ENCODE results near the gene MRPL33. TPM values are rescaled to one million over a fixed set of nuclear protein-coding genes. Genes with fewer than 3 reads are reported as not detected.

The MRPL33 gene
- total and polyA plus RNA-seq, 2 of the 13 experiments (the other 11 are each of a cell fraction or from before 2014, with no cell fraction given) = 69.7 to 218 TPM

GRCh38 chr2:27738349-27739057 lies 33.0 kb upstream of the MRPL33 start (continued):
- TF ChIP-seq, protein P1, sequence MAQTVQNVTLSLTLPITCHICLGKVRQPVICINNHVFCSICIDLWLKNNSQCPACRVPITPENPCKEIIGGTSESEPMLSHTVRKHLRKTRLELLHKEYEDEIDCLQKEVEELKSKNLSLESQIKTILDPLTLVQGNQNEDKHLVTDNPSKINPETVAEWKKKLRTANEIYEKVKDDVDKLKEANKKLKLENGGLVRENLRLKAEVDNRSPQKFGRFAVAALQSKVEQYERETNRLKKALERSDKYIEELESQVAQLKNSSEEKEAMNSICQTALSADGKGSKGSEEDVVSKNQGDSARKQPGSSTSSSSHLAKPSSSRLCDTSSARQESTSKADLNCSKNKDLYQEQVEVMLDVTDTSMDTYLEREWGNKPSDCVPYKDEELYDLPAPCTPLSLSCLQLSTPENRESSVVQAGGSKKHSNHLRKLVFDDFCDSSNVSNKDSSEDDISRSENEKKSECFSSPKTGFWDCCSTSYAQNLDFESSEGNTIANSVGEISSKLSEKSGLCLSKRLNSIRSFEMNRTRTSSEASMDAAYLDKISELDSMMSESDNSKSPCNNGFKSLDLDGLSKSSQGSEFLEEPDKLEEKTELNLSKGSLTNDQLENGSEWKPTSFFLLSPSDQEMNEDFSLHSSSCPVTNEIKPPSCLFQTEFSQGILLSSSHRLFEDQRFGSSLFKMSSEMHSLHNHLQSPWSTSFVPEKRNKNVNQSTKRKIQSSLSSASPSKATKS (CRISPR knock-in tag; IDR thresholded peaks at IDR 0.05) = no peak
- TF ChIP-seq RFXAP (CRISPR knock-in tag; IDR thresholded peaks at IDR 0.05; ENCODE audit: borderline replicate concordance) (no peak), CHD2 (IDR thresholded peaks at IDR 0.05; ENCODE audit: low read depth, low read length) (no peak), FOSL1 (CRISPR knock-in tag; IDR thresholded peaks at IDR 0.05; ENCODE audit: borderline replicate concordance) (no peak), ZNF430 (CRISPR knock-in tag; IDR thresholded peaks at IDR 0.05) (peak; percentile 92), TBX2 (CRISPR knock-in tag; IDR thresholded peaks at IDR 0.05; ENCODE audit: borderline replicate concordance) (peak; percentile 95), TCF12 (IDR thresholded peaks at IDR 0.05) (no peak), TCF12 (CRISPR knock-in tag; IDR thresholded peaks at IDR 0.05) (peak; percentile 73; the same call in 1 of the 2 replicates), MAF1 (CRISPR knock-in tag; IDR thresholded peaks at IDR 0.05; ENCODE audit: borderline replicate concordance) (no peak), JUN (CRISPR knock-in tag; IDR thresholded peaks at IDR 0.05) (peak; percentile 78), HNRNPK (IDR thresholded peaks at IDR 0.05; ENCODE audit: low read depth, low read length, poor library complexity, severe bottlenecking) (no peak), ATF2 (CRISPR knock-in tag; IDR thresholded peaks at IDR 0.05) (peak; percentile 41; the same call in 1 of the 2 replicates), ZNF776 (CRISPR knock-in tag; IDR thresholded peaks at IDR 0.05) (peak; percentile 67; the same call in 1 of the 2 replicates), ZNF441 (CRISPR knock-in tag; IDR thresholded peaks at IDR 0.05; ENCODE audit: borderline replicate concordance) (peak; percentile 28; the same call in 1 of the 2 replicates), FOSL2 (CRISPR knock-in tag; IDR thresholded peaks at IDR 0.05) (peak; percentile 83), REPIN1 (CRISPR knock-in tag; IDR thresholded peaks at IDR 0.05; ENCODE audit: borderline replicate concordance, low read depth) (peak; percentile 63; the same call in 1 of the 2 replicates), ZNF619 (CRISPR knock-in tag; IDR thresholded peaks at IDR 0.05) (no peak; the same call in none of the 2 replicates), ZSCAN31 (CRISPR knock-in tag; IDR thresholded peaks at IDR 0.05; ENCODE audit: low read depth) (peak; percentile 77; the same call in 1 of the 2 replicates)
- TF ChIP-seq, protein P2, sequence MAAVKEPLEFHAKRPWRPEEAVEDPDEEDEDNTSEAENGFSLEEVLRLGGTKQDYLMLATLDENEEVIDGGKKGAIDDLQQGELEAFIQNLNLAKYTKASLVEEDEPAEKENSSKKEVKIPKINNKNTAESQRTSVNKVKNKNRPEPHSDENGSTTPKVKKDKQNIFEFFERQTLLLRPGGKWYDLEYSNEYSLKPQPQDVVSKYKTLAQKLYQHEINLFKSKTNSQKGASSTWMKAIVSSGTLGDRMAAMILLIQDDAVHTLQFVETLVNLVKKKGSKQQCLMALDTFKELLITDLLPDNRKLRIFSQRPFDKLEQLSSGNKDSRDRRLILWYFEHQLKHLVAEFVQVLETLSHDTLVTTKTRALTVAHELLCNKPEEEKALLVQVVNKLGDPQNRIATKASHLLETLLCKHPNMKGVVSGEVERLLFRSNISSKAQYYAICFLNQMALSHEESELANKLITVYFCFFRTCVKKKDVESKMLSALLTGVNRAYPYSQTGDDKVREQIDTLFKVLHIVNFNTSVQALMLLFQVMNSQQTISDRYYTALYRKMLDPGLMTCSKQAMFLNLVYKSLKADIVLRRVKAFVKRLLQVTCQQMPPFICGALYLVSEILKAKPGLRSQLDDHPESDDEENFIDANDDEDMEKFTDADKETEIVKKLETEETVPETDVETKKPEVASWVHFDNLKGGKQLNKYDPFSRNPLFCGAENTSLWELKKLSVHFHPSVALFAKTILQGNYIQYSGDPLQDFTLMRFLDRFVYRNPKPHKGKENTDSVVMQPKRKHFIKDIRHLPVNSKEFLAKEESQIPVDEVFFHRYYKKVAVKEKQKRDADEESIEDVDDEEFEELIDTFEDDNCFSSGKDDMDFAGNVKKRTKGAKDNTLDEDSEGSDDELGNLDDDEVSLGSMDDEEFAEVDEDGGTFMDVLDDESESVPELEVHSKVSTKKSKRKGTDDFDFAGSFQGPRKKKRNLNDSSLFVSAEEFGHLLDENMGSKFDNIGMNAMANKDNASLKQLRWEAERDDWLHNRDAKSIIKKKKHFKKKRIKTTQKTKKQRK (IDR thresholded peaks at IDR 0.05; ENCODE audit: low read length) = no peak
- TF ChIP-seq, protein P3, sequence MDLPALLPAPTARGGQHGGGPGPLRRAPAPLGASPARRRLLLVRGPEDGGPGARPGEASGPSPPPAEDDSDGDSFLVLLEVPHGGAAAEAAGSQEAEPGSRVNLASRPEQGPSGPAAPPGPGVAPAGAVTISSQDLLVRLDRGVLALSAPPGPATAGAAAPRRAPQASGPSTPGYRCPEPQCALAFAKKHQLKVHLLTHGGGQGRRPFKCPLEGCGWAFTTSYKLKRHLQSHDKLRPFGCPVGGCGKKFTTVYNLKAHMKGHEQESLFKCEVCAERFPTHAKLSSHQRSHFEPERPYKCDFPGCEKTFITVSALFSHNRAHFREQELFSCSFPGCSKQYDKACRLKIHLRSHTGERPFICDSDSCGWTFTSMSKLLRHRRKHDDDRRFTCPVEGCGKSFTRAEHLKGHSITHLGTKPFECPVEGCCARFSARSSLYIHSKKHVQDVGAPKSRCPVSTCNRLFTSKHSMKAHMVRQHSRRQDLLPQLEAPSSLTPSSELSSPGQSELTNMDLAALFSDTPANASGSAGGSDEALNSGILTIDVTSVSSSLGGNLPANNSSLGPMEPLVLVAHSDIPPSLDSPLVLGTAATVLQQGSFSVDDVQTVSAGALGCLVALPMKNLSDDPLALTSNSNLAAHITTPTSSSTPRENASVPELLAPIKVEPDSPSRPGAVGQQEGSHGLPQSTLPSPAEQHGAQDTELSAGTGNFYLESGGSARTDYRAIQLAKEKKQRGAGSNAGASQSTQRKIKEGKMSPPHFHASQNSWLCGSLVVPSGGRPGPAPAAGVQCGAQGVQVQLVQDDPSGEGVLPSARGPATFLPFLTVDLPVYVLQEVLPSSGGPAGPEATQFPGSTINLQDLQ (CRISPR knock-in tag; IDR thresholded peaks at IDR 0.05) = no peak
